ENCODE data around the gene PADI4.
"Not testable (repeated sequence)": the region's sequence is repeated elsewhere in the genome, so short reads cannot be mapped to it uniquely, and the experiment has no call there.

Gene PADI4

DNA sequence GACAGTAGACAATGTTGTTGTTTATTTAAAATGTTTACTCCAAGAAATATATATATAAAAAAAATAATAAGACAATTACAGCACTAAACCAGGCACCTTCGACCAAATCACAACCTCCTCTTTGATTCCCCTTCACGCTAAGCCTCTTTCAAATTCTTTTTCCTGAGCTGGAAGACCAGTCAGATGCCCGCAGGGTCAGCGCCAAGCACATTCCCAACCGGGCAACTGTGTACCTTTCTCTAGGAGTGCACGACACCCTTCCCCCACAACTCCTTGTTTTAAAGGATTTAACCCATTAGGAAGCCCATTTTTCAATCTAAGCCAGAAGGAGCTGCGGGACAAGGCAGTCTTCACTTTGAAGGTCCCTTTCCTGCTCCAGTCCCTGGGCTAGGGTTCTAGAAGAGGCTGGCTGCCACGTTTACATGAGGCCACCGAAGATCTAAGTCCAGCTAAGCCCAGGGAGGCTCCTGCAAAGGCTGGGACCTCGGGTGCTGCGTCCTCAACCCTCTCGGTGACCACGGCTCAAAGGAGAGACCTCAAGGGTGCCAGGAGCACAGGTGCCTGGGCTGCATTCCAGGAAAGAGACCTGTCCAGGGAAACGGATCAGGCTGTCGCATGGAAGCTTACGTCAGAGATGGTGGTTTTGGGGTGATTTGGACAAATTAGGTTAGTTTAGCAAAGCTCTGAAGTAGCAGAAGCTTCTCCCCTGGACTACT, 98.9 kb downstream of the PADI4 start:
- DNase-seq; in situ Hi-C loops (cut with MboI; ENCODE audit: low pct_unique_long_range_greater_than_20kb, low sequenced_read_pairs): not testable (repeated sequence)

DNA sequence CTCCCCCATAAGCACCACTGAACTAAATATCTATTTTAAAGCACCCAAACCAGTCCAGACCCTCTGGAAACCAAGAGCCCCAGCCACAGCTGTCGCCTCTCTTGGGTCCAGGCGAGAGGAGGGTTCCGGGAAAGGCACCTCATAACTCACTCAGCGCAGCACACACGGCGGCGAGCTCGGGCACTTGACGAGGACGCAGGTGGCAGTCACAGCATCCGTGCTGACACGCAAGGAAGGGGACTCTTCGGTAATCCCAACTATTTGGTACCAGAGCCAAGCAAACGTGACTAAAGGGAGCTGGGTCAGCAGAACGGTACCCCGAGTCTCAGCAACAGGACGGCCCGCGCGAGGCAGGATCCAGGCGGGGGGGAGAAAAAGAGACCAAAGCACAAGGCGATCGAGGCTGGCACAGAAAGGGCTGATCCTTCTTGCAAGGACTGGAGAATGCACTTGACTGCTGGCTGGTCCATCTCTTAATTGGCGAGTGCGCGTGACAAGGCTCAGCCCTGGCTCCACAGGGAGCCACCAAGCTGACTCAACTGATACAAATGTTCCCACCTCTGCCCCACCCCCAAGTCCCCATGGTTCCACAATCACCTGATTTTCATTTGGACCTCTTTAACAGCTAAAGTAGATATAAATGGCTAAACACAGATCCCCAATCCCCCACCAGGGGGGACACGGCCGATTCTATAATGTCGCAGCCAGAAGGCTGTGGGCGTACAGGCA, 100.0 kb downstream of the PADI4 start:
- DNase-seq; in situ Hi-C loops (cut with MboI; ENCODE audit: low pct_unique_long_range_greater_than_20kb, low sequenced_read_pairs): not testable (repeated sequence)

DNA sequence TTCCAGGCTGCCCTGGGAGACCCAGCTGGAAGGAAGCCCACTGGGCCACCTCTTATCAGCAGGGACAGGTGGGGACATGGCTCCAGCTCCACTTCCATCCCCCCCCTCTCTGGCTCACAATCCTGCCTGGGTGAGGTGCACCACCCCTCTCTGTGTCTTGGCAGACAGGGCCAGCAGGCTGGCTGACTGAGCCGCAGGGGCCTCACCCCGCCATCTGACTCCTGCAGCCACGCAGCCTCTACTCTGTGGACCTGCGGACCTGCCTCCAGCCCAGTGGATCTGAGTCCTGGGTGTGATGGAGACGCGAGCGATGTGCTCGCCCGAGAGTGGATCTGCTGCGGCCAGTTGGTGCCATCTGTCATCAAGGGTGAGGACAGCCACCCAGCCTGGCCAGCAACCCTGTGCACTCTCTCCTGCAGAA, 101.4 kb downstream of the PADI4 start:
- in situ Hi-C loops (cut with MboI; ENCODE audit: low pct_unique_long_range_greater_than_20kb, low sequenced_read_pairs): no loop called here
- no peak for DNase-seq

DNA sequence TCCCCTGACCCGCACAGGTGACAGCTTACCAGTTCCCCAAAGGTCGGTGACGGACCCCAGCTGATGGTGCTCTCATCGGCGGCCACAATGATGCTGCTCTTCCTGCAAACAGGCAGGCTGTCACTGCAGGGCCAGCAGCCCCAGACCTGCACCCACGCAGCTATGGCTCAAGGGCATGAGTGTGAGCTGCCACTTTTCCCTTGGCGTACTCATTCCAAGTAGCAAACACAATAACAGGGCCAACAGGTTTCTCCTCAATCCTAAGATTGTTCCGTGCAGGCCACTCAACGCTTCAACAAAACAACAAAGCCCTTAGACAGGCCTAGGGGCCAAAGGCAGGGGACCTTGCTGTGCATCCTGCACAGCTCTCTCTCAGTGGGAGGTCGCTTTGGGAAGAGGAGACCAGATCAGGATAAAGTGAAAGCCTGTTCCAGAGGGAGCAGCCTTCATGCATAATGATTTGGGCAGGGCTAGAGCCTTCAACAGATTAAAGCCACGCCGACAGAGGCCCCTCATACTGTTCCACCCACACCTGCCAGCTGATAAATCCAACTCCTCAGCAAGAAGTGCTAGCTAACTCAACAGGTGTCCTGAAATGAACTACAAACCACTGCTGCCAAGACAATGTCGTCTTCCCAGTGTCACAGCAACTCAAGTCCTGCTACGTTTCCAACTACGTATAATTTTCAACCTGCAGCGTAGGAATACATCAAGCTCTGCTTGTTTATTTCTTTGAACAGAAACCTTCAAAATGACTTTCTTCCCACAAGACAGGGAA, 104.3 kb downstream of the PADI4 start:
- in situ Hi-C loops (cut with MboI; ENCODE audit: low pct_unique_long_range_greater_than_20kb, low sequenced_read_pairs): no loop called here
- no peak for DNase-seq

All from KBM-7 (cell line).